ENCODE results near the gene FOXP1.

DNA sequence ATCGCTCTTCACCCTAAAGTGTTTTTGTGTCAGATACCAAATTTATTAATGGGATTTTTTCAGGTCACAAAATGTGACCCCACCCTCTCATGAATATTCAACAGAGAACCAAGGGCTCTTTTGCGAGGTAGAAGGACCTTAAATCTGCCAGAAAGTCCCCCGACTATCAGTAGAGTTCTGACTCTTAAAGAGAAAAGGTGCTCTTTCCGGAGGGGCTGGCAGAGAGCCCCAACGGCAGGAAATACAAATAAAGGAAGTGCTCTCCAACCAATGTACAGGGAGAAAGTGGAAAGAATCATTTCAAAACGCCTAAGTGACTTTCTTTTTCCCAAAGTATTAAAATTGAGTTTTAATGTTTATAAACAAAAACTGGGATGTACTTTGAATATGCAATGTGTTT lies 517.2 kb downstream of the FOXP1 start:
- no peak for TF ChIP-seq EZH2 (IDR thresholded peaks at IDR 0.05; ENCODE audit: low read length, missing control alignments)
- TF ChIP-seq, protein P1, sequence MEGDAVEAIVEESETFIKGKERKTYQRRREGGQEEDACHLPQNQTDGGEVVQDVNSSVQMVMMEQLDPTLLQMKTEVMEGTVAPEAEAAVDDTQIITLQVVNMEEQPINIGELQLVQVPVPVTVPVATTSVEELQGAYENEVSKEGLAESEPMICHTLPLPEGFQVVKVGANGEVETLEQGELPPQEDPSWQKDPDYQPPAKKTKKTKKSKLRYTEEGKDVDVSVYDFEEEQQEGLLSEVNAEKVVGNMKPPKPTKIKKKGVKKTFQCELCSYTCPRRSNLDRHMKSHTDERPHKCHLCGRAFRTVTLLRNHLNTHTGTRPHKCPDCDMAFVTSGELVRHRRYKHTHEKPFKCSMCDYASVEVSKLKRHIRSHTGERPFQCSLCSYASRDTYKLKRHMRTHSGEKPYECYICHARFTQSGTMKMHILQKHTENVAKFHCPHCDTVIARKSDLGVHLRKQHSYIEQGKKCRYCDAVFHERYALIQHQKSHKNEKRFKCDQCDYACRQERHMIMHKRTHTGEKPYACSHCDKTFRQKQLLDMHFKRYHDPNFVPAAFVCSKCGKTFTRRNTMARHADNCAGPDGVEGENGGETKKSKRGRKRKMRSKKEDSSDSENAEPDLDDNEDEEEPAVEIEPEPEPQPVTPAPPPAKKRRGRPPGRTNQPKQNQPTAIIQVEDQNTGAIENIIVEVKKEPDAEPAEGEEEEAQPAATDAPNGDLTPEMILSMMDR (conservative IDR thresholded peaks at IDR 0.05 in 1 of 2, IDR thresholded peaks at IDR 0.05 in 1 of 2; ENCODE audit: low read depth in 1 of 2, low read length in 2 of 2), result no peak

All from fibroblast of lung (primary cell).